Measurements from ENCODE around the gene GSTP1.
"Not testable (repeated sequence)": the region's sequence is repeated elsewhere in the genome, so short reads cannot be mapped to it uniquely, and the experiment has no call there.

GSTP1 gene

DNA sequence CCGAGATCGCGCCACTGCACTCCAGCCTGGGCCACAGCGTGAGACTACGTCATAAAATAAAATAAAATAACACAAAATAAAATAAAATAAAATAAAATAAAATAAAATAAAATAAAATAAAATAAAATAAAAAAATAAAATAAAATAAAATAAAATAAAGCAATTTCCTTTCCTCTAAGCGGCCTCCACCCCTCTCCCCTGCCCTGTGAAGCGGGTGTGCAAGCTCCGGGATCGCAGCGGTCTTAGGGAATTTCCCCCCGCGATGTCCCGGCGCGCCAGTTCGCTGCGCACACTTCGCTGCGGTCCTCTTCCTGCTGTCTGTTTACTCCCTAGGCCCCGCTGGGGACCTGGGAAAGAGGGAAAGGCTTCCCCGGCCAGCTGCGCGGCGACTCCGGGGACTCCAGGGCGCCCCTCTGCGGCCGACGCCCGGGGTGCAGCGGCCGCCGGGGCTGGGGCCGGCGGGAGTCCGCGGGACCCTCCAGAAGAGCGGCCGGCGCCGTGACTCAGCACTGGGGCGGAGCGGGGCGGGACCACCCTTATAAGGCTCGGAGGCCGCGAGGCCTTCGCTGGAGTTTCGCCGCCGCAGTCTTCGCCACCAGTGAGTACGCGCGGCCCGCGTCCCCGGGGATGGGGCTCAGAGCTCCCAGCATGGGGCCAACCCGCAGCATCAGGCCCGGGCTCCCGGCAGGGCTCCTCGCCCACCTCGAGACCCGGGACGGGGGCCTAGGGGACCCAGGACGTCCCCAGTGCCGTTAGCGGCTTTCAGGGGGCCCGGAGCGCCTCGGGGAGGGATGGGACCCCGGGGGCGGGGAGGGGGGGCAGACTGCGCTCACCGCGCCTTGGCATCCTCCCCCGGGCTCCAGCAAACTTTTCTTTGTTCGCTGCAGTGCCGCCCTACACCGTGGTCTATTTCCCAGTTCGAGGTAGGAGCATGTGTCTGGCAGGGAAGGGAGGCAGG is at the start of gene GSTP1:
TSS of gene GSTP1 (plus strand) at position 566 of the 958 bp plus-strand sequence. CDS start at position 598, 32 bp downstream.
- no peak for DNase-seq

DNA sequence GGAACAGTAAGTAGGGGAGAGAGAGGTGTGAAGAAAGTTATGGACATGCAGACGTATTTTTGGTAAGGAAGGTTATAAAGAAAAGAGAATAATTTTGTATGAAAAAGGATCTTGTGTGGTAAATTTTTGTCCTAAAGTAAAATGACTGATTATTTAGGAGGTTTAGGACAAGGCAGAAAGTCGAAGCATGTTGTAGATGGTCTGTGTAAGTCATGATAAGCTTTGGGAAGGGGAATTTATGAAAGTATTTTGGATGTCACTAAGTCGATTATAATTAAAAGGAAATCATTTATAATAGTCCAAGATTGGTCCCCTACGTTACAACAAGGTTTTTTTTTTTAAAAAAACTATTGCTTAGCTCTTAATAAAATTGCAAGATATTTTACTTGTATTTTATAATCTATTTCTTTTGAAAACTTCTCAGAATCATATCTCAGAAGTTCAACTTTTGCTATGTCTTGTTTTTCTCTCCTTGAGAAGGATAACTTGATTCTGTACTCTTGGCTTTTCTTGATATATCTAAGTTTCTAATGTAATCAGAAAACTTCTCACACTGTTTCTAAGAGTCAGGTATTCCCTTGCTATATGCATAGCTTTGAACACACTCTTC is 49.4 kb upstream of the GSTP1 start:
- no peak for DNase-seq

GRCh38 chr11:67535561-67535960 is 48.1 kb upstream of the GSTP1 start:
- no peak for DNase-seq

GRCh38 chr11:67538306-67538705 is 45.3 kb upstream of the GSTP1 start:
- DNase-seq: no peak

- no peak for DNase-seq
Measured at GRCh38 chr11:67538823-67539505, 44.6 kb upstream of the GSTP1 start.

DNA sequence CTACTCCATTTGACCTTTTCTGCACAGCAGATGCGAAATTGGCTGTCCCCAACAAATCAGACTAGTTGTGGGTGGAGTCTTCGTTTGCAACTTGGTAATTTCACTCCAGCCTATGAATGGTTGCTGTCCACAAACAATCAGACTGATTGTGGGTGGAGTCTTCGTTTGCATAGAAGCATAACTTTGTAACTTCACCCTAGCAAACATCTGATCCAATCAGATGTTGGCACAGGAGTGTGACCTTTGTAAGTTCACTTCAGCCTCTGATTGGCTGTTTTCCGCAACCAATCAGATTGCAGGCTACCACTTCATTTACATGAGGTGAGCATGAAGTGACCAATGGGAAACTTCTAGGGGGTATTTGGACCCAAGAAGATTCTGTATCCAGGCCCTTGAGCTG is 44.1 kb upstream of the GSTP1 start:
- DNase-seq: no peak

GRCh38 chr11:67541198-67541597 is 42.4 kb upstream of the GSTP1 start:
- no peak for DNase-seq

- no peak for DNase-seq
Measured at GRCh38 chr11:67542169-67542568, 41.4 kb upstream of the GSTP1 start.

DNA sequence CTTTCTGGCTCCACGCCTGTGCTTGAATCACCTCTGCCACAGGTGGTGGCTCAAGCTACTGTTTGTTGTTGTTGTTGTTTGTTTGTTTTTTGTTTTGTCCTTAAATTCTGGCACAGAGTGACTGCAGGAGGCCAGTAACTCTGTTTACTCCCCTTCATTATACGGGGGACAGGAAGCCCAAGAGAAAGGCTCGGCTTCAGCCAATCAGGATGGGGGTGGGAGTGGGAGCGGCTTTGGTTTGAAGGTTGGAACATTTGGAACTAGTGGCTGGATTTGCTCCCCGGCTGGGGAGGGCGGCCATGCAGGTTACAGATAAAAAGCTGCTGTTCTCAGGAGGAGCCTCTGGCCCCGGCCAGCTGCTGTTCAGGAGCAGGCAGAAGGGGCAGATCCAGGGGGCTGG is 40.6 kb upstream of the GSTP1 start:
- DNase-seq: no peak

DNA sequence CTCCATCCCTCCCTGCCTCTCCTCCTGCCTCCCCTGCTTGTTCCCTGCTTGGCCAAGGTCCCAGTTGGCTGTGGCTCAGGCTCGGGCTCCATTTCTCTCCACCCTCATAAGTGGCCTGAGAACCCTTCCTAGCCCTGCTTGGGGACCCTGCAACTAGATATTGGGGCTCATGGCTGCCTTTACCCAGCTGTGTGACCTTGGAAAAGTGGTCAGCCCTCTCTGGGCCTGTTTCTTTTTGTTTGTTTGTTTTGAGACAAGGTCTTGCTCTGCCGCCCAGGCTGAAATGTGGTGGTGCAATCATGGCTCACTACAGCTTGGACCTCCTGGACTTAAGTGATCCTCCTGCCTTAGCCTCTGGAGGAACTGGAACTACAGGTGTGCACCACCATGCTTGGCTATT is 40.0 kb upstream of the GSTP1 start:
- no peak for DNase-seq

DNA sequence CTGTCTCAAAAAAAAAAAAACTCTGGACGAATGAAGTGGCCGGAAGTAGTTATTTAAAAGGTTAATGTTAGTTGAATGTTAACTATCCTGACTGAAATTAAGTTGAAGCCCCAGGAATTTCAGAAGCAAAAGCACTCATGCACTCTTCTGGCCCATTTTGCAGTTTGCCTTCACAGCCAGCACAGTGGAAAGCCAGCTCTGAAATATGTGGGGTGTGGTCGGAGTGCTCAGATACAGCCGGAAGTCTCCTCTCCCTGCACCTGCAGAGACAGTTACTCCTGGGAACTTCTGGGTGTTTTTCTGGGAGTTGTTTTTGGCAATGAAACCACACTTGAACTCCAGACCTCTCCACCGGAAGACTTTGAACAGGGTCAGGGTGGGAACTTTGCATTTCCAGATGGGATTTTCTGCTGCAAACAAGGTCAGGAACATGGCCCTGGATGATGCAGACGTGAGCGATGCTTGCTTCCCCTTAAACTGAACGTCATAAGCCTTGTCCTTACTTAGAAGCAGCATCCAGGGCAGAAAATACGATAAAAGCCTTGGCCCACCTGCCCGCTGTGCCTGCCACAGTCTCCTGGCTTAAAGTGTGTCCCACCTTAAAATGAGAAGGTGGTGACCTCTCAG is 38.9 kb upstream of the GSTP1 start:
- DNase-seq: no peak

DNA sequence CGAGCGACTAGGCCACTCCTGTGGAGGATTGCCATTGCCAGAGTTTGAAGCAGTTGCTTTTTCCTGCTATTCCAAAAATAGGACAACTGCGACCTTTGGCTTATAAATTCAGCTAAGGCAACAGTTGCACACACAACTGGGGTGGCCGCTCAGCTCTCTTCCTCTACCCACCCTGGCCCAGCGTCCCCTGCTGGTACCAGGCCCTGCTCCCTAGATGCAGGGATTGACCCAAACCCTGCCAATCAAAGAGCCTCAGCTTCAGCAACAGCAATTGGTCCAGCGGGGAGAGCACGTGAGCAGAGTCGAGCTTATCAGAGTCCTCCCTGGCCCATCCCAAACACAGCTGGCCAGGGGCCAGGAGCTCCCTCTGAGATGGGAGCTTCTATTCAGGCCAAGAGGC is 38.3 kb upstream of the GSTP1 start:
- DNase-seq: no peak

DNA sequence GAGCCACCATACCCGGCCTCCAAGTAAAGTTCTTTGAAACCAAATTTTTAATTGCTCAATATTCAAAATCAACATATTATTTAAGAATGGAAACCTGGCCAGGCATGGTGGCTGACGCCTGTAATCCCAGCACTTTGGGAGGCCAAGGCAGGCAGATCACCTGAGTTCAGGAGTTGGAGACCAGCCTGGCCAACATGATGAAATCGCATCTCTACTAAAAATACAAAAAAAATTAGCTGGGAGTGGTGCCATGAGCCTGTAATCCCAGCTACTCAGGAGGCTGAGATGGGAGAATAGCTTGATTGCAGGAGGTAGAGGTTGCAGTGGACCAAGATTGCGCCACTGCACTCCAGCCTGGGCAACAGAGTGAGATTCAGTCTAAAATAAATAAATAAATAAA is 35.5 kb upstream of the GSTP1 start:
- not testable (repeated sequence) for DNase-seq

GRCh38 chr11:67548555-67549110 is 35.0 kb upstream of the GSTP1 start:
- no peak for DNase-seq

DNA sequence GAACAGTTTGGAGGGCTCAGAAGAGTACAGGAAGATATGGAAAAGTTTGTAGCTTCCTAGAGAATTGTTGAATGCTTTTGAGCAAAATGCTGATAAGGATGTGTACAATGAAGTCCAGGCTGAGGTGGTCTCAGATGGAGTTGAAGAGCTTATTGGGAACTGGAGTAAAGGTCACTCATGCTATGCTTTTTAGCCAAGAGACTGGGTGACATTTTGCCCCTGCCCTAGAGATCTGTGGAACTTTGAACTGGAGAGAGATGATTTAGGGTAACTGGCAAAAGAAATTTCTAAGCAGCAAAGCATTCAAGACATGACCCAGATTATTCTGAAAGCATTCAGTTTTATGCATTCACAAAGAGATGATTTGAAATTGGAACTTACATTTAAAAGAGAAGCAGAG is 32.5 kb upstream of the GSTP1 start:
- DNase-seq: no peak

GRCh38 chr11:67551697-67552096 is 31.9 kb upstream of the GSTP1 start:
- not testable (repeated sequence) for DNase-seq

DNA sequence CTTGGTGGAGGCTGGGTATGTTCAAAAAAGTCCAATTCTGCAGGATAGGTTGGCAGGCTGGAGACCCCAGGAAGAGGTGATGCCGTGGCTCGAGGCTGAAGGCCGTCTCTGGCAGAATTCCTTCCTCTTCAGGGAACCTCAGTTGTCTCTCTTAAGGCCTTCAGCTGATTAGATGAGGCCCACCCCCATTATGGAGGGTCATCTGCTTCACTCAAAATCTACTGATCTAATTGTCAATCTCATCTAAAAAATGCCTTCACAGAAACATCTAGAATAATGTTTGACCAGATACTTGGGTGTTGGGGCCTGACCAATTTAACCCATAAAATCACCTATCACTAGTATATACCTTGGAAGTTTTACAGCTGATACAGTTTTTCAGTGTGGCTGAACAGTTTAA is 27.4 kb upstream of the GSTP1 start:
- no peak for DNase-seq

GRCh38 chr11:67558084-67558772 is 25.4 kb upstream of the GSTP1 start:
- no peak for DNase-seq

- no peak for DNase-seq
Measured at GRCh38 chr11:67561971-67562619, 21.5 kb upstream of the GSTP1 start.

DNA sequence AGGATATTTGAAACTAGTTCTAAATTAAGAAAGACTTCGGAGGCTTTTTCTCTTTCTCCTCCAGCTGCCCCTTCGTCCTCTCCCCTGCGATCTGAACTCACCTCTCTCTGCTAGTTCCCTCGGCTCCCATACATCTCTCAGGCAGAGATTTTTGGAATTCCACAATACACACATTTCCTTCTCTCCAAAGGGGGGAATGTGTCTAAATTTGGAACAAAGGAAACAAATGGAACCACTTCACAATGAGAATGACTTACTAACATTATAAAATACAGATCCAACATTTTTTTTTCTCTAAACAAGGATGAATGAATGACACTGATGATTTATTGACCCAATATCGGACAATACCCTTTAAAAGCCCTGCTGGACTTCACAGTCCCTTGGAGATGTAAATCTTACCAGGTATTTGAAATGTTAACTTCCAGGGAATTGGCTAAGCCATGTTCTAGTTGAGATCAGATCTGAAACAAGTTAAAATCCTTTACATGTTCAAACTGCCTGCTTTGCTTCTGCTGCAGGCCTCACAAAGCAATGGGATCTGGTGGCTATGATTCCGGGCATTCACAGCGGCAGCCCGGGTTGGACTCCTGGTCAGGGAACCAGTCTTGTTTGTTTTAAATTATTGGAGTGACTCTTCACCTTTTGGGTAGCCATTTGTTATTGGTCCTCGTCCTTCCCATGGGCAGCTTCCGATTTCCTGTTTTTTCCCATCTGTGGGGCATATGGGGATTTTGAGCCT is 20.5 kb upstream of the GSTP1 start:
- no peak for DNase-seq

- DNase-seq: not testable (repeated sequence)
Measured at GRCh38 chr11:67563705-67564114, 19.9 kb upstream of the GSTP1 start.

All from NCI-H1105 (cell line).